C4-2B (cell line): Measurements from ENCODE around the gene PLA2R1.
"Not testable (repeated sequence)": the region's sequence is repeated elsewhere in the genome, so short reads cannot be mapped to it uniquely, and the experiment has no call there.

Experiments
- ZFX ChIP-seq: fragments of 450-650 bp; IDR thresholded peaks from 2 replicates; pipeline ENCODE4 v1.6.1; 2017
- TF ChIP-seq, protein P1 (sequence below): fragments of 450-650 bp; conservative IDR thresholded peaks from 2 replicates; pipeline ENCODE4 v1.5.1; 2017; ENCODE audit warnings: mild to moderate bottlenecking

GRCh38 chr2:159962513-159962912, 99.9 kb downstream of the PLA2R1 start:
- TF ChIP-seq, protein P1, sequence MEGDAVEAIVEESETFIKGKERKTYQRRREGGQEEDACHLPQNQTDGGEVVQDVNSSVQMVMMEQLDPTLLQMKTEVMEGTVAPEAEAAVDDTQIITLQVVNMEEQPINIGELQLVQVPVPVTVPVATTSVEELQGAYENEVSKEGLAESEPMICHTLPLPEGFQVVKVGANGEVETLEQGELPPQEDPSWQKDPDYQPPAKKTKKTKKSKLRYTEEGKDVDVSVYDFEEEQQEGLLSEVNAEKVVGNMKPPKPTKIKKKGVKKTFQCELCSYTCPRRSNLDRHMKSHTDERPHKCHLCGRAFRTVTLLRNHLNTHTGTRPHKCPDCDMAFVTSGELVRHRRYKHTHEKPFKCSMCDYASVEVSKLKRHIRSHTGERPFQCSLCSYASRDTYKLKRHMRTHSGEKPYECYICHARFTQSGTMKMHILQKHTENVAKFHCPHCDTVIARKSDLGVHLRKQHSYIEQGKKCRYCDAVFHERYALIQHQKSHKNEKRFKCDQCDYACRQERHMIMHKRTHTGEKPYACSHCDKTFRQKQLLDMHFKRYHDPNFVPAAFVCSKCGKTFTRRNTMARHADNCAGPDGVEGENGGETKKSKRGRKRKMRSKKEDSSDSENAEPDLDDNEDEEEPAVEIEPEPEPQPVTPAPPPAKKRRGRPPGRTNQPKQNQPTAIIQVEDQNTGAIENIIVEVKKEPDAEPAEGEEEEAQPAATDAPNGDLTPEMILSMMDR, result not testable (repeated sequence)
- not testable (repeated sequence) for TF ChIP-seq ZFX
